Measurements from ENCODE around the gene RFNG.

DNA sequence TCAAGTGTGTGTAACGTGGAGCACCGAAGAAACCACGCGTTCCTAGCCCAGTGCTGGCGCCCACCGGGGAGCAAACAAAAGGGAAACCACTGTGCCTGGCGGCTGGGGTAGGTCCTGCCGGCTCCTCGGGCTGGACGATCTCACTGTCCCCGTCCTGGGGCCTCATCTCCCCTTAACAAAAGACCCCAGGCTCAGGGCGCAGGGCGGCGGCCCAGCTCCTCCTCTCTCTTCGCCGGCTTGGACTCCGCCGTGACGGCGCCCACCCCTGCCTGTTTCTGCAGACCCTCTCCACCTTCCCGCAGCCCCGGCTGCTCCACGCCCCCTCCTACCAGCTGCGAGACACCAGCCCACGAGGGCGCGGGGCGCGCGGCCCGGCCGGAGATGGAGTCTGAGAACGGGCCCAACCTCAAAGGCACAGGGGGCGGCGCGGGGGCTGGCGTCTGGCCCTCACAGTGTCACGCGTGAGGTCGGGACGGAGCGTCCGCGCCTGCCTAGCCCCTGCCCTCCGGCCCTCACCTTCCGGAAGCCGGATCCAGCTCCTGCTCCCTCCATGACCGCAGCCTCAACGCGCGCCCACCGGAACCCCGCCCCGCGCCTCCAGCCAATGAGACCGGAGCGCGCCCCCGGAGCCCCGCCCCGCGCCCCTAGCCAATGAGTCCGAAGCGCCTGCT is 29.2 kb downstream of the RFNG start, which contains the start of gene CENPX:
- TF ChIP-seq, protein P1, sequence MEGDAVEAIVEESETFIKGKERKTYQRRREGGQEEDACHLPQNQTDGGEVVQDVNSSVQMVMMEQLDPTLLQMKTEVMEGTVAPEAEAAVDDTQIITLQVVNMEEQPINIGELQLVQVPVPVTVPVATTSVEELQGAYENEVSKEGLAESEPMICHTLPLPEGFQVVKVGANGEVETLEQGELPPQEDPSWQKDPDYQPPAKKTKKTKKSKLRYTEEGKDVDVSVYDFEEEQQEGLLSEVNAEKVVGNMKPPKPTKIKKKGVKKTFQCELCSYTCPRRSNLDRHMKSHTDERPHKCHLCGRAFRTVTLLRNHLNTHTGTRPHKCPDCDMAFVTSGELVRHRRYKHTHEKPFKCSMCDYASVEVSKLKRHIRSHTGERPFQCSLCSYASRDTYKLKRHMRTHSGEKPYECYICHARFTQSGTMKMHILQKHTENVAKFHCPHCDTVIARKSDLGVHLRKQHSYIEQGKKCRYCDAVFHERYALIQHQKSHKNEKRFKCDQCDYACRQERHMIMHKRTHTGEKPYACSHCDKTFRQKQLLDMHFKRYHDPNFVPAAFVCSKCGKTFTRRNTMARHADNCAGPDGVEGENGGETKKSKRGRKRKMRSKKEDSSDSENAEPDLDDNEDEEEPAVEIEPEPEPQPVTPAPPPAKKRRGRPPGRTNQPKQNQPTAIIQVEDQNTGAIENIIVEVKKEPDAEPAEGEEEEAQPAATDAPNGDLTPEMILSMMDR (IDR thresholded peaks at IDR 0.05; ENCODE audit: insufficient read depth, low read depth, low read length): no peak
- TF ChIP-seq EZH2 (IDR thresholded peaks at IDR 0.05; ENCODE audit: insufficient read depth, low read length): no peak
